Activated naive CD4-positive, alpha-beta T cell treated with Interleukin-2 at 50 U/mL for 16 hours (primary cell): ENCODE results near the gene RPN2.

Source experiments
- DNase-seq: peaks from one replicate; pipeline ENCODE4 v3.0.0-alpha.2; 2020

RPN2 gene

DNA sequence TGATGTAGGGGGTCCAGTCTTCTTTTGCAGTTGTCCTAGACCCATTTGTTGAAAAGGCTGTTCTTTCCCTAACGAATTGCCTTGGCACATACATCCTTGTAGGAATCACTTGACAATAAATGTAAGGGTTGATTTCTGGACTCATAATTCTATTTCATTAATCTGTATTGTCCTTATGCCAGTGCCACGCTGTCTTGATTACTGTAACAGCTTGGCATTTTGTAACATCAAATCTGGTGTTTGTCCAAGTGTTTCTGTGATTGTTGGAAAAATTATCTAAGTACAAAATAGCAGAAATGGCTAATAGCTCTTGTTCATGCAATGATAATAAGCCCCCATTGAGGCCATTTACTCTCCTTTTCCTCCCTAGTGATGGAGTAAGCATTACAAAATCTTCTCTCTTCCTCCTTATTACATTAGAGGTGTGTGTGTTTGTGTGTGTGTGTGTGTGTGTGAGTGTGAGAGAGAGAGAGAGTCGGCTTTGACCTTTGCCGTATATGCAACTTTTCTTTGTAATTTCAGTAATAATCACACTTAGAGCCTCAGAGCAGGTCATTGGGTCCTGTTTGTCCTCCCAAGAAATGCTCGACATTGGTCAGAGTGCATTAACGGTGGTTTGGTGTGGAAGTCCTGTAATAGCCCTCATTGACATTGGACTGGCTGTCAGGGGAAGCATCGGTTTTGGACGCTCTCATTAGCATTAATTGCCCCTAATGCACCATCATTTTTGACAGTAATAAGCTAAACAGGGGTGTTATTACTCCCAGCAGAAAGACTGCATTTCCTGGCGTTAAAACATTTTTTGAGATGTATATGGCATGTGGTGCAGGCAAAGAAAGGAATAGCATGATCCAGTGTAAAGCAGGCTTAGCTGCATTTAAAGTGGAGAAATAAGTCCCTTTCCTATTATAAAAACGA is 40.9 kb downstream of the RPN2 start:
- no peak for DNase-seq

DNA sequence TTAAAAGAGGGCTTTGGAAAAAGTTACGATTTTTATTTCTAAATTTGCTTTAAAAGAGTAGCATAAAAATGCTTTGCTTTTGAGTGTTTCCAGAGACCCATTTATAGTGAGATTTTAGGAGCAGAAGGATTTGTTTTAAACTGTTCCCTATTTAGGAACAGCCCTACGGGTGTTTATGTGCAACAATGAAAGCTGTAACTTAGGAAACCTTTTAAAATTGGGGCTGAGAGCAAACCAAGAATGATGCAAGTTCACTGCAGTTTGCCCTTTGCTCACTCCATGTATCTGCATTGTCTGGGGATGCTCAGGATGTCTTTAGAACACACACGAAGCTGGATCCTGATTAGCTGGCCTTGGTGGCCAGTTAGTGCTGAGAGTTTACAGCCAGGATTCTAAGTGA is 41.6 kb downstream of the RPN2 start:
- DNase-seq, result no peak

DNA sequence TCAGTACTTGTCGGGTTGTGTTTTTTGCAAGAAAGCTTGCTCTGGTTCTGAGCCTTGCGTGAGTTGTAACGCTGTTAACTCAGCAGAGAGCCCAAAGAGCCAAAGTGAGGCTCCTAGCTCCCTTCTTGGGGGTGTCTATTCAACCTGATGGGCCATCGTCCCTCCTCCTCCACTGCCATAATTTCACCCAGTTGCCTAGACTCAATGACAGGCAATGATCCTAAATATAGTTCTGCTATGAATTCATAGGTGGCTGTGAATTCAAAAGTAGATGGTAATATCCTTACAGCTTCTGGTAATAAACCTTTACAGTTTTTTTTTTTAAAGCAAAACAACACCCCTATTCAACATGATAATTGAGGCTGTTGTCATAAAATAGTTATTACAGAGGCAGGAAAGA is 43.0 kb downstream of the RPN2 start:
- DNase-seq, result no peak

DNA sequence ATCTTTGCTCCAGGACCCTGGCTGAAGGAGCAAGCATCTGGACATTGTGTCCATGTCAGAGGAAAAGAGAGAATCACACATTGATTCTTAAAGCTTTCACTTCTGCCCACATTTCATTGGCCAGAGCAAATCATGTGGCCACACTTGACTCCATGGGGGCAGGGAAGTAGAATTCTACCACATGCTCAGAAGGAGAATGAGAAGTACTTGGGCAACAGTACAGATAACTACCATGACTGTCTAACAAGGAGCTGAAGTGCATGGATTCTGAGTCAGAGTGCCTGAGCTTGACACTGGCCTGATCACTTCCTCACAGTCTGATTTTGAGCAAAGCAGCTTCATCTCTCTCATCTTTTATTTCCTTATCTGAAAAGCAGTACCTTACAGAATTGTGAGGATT is 43.9 kb downstream of the RPN2 start:
- no peak for DNase-seq

DNA sequence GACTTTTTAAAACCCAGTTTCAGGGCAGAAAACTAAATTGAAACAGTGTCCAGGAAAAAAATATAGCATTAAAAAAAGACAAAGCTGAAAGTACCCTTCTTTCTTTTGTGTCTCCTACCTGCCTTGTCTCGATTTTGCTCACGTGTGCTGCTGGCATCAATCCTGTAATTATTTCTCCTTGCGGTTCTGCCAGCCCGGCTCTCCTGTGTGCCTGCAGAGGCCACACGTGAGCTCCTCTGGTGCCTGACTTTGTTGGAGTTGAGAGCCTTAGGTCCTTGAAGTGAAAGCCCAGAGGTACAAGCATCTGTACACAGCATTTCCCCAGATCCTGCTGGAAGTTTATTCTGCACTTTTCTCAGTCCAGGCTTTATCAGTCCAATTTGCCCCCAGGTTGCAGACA is 46.0 kb downstream of the RPN2 start:
- no peak for DNase-seq

DNA sequence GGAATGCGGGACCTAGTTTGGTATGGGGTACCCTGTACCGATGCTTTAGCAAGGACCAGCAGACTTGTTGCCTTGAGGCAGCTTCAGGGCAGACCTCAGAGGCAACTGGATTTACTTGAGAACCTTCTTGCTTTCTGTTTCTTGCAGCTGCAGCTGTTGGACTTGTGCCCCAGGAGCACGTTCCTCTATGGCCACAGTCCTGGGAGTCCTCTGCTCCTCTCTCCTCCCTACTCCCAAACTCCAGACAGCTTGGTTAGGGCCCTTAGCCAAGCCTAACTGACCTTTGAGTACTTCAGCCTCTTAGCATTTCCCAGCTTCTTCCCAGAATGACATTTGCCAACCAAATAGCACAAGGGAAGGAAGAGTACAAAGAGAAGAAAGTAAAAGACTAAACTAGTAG is 47.8 kb downstream of the RPN2 start:
- DNase-seq, result no peak

DNA sequence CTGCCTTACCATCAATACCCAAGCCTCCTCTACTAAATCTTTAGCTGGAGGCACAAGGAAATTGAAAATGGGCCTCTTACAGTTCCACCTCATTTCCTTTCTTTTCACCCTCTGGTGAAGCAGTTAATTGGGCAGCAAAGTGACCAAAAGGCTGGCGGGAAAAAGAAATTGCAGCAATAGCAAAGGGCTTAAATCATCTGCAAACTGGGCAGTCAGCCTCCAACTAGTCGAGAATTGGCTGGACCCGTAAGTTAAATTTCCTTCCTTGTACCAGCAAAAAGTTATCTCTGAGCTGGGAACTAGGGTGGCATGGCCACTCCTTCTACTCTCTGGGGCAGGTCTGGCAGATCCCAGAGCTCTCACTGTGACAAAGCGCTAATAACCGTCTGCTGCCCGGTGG is 49.0 kb downstream of the RPN2 start:
- DNase-seq, result no peak

DNA sequence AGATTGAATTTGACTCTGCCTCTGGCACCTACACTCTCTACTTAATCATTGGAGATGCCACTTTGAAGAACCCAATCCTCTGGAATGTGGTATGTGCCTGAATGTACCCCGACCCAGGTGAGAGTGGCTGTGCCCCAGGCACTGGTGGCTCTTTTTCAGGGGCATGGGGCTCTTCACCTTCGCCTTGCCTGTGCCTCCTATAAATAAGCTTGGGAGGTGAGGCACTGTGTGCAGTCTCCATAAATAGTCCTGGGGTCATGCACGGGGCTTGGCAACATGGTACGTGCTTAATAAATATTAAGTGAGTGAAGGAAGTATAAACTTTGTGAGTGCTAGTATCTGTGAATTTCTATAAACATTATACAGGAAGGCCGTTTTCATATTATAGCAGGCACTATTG is 49.5 kb downstream of the RPN2 start:
- no peak for DNase-seq

DNA sequence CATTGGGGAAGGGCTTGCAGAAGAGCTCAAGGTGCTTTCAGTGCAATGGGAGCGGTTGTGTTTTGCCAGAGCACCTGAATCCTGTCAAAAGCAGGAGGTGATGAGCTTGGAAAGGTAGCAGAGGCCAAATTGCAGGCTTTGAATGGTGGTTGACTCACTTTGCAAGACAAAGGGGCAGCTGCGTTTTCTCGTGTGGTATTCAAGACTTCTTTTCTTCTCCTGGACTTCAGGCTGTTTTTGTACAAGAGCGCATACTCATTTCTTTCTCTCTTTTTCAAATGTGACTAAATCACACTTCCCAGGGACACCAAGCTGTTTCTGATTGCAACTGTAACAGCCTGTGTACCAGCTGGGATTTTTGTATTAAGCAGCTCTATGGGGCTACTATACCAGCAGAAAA is 50.2 kb downstream of the RPN2 start:
- no peak for DNase-seq

DNA sequence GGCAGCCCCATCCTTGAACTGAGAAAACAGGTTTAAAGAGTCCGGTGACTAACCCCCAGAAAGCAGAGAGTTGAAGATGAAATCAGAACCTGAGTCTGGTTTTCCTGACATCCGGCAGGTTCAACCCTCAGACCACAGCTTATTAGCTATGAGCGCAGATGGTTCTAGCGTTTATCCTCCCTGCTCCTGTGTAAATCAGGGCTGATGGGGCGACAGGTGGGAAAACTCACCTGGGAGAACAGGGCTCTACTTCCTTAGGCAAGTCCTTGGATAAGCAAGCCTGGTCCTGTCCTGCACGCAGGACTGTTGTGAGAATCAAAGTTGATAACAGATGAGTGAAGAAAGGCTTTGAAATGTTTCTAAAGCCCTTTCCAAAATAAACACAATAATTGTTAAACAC is 51.1 kb downstream of the RPN2 start:
- DNase-seq, result no peak

DNA sequence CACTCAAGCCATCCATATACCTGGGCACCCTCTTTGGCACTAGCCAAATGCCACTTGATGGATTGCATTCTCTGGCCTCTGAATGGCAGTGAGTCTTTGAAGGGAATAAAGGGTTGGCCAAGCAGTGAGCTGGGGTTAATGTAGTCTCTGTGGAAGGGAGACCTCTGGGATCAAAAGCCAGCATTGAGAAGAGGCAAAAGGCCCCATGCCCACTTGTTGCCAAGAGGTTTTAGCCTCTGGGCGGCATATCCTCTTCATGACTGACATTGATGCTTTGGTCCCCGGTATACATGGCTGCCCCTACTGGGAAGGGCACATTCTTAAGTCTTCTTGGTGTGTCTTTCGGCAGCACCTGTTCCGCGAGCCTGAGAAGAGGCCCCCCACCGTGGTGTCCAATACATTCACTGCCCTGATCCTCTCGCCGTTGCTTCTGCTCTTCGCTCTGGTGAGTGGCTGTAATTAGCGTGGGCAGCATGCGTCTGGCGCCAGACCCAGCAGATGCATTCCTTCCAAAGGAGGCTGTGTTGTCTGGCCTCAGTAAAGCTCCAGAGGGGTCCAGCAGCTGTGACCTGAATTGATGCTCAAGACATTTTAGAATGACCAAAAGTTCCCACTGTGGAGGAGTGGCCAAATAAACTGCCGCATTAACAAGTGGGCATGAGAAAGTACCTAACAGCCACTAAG is 53.0 kb downstream of the RPN2 start:
- no peak for DNase-seq

DNA sequence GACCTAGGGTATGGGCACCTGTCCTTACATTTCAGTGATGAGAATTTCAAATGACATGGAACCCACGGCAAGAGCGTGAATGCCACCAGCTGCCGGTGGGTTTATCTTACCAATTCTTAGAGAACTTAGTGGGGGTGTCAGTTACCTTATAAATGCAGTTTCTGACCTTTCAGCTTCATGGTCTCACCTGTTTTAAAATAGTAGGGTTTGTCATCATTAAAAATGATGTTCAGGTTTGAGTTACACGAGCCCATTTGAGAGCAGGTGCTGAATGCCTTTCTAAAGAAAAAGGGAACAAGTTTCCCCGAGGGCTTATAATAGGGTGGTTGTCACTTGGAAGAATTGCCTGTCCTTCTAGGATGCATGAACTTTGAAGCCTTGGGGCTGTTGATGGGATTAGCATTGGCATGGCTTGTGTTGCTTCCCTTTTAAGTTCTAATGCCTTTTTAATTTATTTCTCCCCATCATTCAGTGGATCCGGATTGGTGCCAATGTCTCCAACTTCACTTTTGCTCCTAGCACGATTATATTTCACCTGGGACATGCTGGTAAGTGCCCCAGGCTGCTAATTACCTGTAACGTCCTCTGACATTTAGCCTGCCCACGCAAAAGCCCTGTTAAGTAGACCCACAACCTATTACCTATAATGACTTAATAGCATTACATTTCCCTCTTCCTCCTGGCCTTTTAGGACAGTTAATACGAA is 54.6 kb downstream of the RPN2 start:
- no peak for DNase-seq

DNA sequence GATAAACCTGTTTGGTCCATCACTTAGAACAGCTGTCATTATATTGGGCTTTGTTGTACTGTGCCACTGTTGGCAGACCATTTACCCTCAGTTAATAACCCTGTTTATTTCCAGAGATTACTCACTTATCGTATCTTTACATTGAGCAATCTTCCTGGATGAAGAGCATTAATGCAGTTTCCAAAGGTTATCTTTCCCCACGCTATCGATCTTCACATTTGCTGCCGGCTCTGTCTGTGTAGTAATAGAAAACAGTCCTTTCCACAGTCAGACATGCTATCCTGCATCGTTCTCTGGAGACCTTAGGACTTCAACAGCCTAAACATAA is 55.1 kb downstream of the RPN2 start:
- DNase-seq, result no peak

DNA sequence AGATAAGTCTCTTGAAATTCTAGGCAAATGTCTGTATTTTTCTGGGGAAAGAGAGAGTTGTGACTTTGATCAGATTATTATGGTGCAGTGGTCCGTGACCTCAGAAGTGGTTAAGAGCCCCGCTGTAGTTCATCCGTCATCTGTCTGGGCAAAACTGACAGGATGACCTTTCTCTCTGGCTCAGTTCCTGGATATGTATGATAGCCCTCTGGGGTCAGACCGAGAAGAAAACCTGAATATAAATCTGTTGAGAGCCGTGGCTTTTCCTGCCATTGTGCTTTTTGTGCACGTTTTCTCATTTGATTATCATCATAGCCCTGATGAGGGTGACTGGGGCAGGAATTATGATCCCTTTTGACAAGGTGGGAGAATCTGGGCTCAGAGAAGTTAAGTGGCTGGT is 55.9 kb downstream of the RPN2 start:
- DNase-seq, result no peak

DNA sequence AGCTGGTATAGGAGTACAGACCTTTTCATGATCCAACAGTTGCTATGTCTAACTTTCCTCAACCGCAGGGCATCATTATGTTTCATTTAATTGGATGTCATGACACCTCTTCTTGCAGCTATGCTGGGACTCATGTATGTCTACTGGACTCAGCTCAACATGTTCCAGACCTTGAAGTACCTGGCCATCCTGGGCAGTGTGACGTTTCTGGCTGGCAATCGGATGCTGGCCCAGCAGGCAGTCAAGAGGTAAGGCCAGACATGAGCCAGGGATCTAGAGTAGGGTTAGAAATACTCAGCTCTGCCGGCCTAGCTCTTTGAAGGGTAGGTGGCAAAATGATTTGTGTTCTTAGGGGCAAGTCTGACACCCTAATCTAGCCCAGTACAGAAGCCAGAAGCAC is 57.3 kb downstream of the RPN2 start:
- no peak for DNase-seq

DNA sequence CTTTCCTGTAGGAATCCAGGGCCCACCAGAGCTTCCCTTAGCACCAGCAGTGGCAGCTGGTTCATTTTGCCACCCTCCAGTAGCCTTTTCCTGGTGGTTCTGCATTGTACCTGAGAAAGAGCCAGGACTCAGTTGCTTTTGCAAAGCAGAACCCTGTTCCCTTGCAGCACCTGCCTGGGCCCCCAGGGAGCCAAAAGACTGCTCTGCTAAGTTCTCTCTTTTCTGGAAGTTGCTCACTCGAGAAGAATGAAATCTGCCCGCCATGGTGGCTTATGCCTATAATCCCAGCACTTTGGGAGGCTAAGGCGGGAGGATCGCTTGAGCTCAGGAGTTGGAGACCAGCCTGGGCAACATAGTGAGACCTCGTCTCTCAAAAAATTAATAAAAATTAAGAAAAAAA is 58.5 kb downstream of the RPN2 start:
- DNase-seq, result no peak

DNA sequence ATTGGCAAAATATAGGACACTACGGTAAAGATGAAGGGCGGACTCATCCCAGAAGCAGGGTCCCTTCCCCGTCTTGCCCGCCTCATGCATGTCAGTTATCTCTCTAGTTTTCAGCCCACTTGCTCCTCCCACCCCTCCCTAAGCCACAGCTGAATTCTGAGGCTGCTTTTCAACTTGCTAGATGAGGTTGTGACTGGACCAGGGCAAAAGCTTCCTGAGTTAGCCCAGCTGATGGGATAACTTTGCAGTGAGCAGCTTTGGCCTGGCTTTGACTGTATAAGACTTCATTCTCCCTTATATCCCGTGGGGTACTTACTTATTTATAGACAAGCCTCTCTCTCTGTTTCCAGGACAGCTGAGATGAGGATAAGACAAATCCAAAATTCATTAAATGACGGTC is 59.3 kb downstream of the RPN2 start:
- no peak for DNase-seq

DNA sequence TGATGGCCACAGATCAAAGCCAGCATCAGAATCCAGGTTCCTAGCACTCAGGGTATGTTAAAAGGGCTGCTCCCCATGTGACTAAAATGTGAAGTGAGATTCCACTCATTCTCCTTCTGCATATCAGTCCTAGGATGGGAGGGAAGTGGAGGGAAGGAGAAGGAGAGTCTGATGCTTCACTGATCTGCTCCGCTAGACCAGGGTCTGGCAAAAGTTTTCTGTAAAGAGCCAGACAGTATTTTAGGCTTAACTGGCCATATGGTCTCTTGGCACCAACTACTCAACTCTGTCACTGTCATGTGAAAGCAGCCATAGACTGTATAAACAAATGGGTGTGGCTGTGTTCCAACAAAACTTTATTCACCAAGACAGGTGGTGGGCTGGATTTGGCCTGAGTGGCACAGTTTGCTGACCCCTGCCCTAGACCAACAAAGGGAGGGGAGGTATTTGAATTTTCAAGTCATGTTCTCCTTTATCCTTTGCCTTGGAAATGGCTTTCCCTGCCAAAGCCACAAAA is 59.9 kb downstream of the RPN2 start:
- DNase-seq, result no peak

DNA sequence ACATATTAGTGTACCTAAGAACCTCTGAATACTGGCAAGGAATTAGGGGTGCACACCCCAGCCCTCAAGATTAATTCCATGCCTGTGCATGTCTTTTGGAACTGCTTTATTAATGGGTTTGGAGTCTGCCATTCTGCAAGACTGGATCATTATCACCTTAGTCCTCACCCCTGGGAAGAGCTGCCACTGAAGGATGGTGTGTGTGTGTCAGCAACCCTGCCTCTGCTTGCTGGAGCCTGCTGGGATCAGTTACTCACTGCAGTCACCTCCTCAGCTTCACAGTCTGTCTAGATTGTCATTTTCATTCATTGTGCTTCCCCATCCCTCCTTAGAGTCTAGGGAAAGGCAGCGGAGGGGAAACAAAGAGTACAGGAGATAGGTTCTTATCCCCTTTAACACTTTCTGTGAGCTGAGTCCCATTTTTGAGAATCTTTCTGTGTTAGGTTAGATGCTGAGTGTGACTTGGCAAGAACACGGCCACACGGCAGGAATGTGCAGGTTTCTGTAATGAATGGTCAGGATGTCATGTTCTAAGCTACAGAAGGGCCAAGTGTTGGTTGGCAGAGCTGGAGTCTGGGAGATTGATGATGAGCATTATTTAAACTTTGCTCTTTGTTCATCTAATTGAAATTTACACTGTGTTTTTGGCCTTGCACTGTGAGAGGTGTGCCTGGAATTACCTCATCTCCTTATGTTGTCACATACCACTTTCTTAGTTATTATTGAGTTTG is 61.4 kb downstream of the RPN2 start:
- no peak for DNase-seq

DNA sequence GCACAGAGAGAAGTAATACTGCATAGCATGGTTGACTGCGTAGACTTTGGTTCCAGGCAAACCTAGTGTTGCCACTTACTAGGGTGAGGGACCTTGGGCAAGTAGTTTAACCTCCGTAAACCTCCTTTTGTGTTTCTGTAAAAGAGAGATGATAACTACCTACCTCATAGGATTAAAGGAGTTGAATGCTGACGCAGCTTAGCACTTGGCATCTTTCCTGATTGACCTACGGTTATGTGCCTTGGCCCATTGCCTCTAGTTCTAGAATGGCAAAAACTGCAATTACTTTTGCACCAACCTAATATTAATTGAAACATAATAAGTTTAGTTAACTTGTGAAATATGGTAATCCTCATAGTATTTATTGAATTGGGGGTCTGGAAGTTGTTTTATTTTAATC is 63.4 kb downstream of the RPN2 start:
- DNase-seq, result no peak

DNA sequence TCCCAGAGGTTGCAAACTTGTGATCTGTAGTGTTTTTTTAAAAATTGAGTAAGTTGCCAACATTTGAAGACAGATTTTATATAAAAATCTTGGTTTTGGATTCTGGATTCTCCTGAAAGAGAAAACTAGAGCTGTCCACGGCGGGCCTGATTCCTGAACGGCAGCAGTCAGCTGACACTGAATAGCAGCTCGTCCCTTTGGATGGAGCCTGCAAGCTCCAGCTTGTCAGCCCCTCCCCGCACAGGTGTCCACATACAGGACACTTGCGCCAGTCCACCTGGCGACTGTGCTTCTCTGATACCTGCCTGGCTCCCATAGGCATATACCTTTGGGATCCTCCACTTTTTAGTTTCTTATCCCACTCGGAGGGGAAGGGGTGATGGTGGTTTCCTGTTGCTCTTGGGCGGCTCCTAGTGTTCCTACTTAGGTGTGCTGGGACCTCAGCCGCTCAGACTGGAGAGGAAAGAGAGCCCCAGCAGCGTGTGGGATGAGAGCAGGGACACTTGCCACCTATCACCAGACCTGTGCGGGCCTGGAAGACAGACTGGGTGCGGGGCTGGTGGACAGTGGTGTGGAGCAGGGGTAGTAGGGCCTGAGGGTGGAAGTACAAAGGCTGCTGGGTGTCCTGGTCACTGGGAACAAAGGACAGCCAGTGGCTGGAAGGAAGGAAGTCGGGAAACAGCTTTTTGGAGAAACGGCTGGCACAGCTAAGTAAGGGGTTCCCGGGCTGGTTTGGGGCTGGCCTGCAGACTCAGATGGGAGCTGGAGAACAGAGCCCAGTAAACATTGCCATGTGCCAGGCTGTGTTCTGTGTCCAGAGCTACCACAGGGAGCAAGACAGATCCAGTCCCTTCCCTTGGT is 64.2 kb downstream of the RPN2 start:
- DNase-seq, result no peak

DNA sequence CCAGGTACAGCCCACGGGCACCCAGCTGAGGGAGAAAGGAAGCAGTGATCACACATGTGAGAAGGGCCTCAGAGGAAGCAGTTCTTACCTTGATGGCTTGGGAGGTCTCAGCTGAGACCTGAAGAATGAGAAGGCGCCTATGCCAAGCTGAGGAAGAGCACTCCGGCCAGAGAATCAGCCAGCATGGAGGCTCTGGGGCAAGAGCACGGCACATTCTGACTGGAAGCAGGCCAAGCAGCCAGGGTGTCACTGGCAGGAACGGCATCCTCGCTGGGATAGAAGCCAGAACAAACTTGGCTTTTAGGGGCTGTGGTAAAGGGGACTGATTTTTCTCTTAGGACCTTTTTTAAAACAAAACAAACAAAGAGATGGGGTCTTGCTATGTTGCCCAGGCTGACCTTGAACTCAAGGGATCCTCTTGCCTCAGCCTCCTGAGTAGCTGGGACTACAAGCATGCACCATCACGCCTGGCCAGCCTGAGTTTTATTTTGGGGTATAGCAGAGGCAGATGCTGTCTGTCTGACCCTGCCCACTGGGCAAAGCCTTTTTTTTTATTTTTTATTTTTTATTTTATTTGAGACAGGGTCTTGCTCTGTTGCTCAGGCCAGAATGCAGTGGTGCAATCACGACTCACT is 64.9 kb downstream of the RPN2 start:
- no peak for DNase-seq
